B cell (primary cell): ENCODE data around the gene POMT1. TPM values are rescaled to one million over a fixed set of nuclear protein-coding genes. Genes with fewer than 3 reads are reported as not detected.

Source experiments
- ATAC-seq: fragments of 200-7000 bp; cut with Tn5 transposase; one replicate; pipeline ENCODE4 v1.10.0; 2021; ENCODE audit warnings: low read depth, mild to moderate bottlenecking, moderate number of reproducible peaks, moderate library complexity
- CTCF ChIA-PET: fragments of 350-600 bp; sonication (Branson Sonifier 250); formaldehyde crosslinking; loops from one replicate; lab custom pipeline; 2021; ENCODE audit warnings: antibody characterized with exemption, inconsistent platforms; lab: Charles Lee
- POLR2A ChIA-PET: fragments of 350-600 bp; sonication (Branson Sonifier 250); formaldehyde crosslinking; loops from one replicate; lab custom pipeline; 2021; ENCODE audit warnings: antibody characterized with exemption; lab: Charles Lee
- DNase-seq: peaks from one replicate; pipeline ENCODE4 v3.0.0; 2013
- H2AFZ ChIP-seq: 2 replicates; pipeline ENCODE4 v1.6.1; 2012; ENCODE audit warnings: mild to moderate bottlenecking, low read depth, low read length; ENCODE audit not compliant: insufficient read depth, poor library complexity, severe bottlenecking
- H3K27ac ChIP-seq, 2 donors: 1 replicate in 1 of 2; 2 replicates in 1 of 2; pipeline ENCODE4 v1.5.1; 2012 to 2013; ENCODE audit warnings: low read length in 2 of 2, mild to moderate bottlenecking in 2 of 2, moderate library complexity in 1 of 2
- H3K27me3 ChIP-seq, 4 experiments: fragments of 200-600 bp in 1 of 4; sonication (generic) in 1 of 4; replicated peaks in 1 of 4; 1 replicate in 2 of 4; 2 replicates in 2 of 4; pipeline versions ENCODE4 v1.6.1 to v1.7.0; 2013 to 2016; ENCODE audit warnings: low read length in 3 of 4, mild to moderate bottlenecking in 2 of 4, mixed read lengths in 1 of 4, moderate library complexity in 1 of 4; ENCODE audit not compliant: insufficient read depth in 4 of 4, control insufficient read depth in 3 of 4; ENCODE audit errors: control extremely low read depth in 1 of 4
- H3K36me3 ChIP-seq, 2 experiments: replicated peaks in 1 of 2; 1 replicate in 1 of 2; 2 replicates in 1 of 2; pipeline versions ENCODE4 v1.6.1 to v1.7.1; 2013; ENCODE audit warnings: low read length in 1 of 2; ENCODE audit not compliant: insufficient read depth in 2 of 2, control insufficient read depth in 1 of 2; ENCODE audit errors: control extremely low read depth in 1 of 2, extremely low read depth in 1 of 2
- H3K4me1 ChIP-seq, 2 donors: fragments of 200-600 bp in 1 of 2; sonication (generic) in 1 of 2; 1 replicate in 1 of 2; 2 replicates in 1 of 2; pipeline versions ENCODE4 v1.5.1 to v1.6.1; 2013 to 2017; ENCODE audit warnings: low read length in 2 of 2; ENCODE audit not compliant: control insufficient read depth in 2 of 2, insufficient read depth in 2 of 2
- H3K4me2 ChIP-seq: replicated peaks from 2 replicates; pipeline ENCODE3; 2012; ENCODE audit warnings: mild to moderate bottlenecking, low read depth, low read length; ENCODE audit not compliant: poor library complexity, severe bottlenecking
- H3K4me3 ChIP-seq, 5 experiments: fragments of 200-600 bp in 1 of 5; sonication (generic) in 1 of 5; 1 replicate in 3 of 5; 2 replicates in 2 of 5; pipeline versions ENCODE4 v1.5.1 to v1.7.0; 2011 to 2016; ENCODE audit warnings: low read length in 4 of 5, mild to moderate bottlenecking in 4 of 5, low read depth in 2 of 5, control low read depth in 1 of 5, moderate library complexity in 1 of 5; ENCODE audit not compliant: insufficient read depth in 1 of 5; ENCODE audit errors: control extremely low read depth in 1 of 5, extremely low read depth in 1 of 5
- H3K79me2 ChIP-seq: fragments of 200-600 bp; sonication (generic); one replicate; pipeline ENCODE4 v1.6.0; 2016; ENCODE audit warnings: low read length; ENCODE audit not compliant: control insufficient read depth, insufficient read depth
- H3K9ac ChIP-seq: fragments of 200-600 bp; sonication (generic); 2 replicates; pipeline ENCODE4 v1.6.1; 2017; ENCODE audit warnings: mild to moderate bottlenecking, low read length, moderate library complexity
- H3K9me3 ChIP-seq, 3 donors: one replicate each; pipeline versions ENCODE4 v1.6.1 to v1.7.1; 2013; ENCODE audit warnings: low read length in 2 of 3; ENCODE audit not compliant: control insufficient read depth in 2 of 3, insufficient read depth in 1 of 3; ENCODE audit errors: control extremely low read depth in 1 of 3
- H4K20me1 ChIP-seq: 2 replicates; pipeline ENCODE4 v1.6.0; 2012; ENCODE audit warnings: mild to moderate bottlenecking, low read length; ENCODE audit not compliant: insufficient read depth, control insufficient read depth, poor library complexity, severe bottlenecking
- H3K27ac Mint-ChIP-seq: one replicate; pipeline ENCODE4 v1.8.0; 2021; ENCODE audit warnings: mixed read lengths
- H3K27me3 Mint-ChIP-seq: one replicate; pipeline ENCODE4 v1.8.0; 2021; ENCODE audit warnings: mixed read lengths
- H3K4me1 Mint-ChIP-seq: one replicate; pipeline ENCODE4 v1.8.0; 2021; ENCODE audit warnings: mixed read lengths
- H3K4me3 Mint-ChIP-seq: one replicate; pipeline ENCODE4 v1.8.0; 2021; ENCODE audit warnings: mixed read lengths
- H3K9me3 Mint-ChIP-seq: one replicate; pipeline ENCODE4 v1.8.0; 2022; ENCODE audit warnings: mixed read lengths; ENCODE audit not compliant: insufficient read depth
- EZH2 ChIP-seq: IDR thresholded peaks from 2 replicates; pipeline ENCODE4 v1.6.1; 2012; ENCODE audit warnings: borderline replicate concordance, low read depth, mild to moderate bottlenecking, moderate library complexity, low read length; ENCODE audit not compliant: insufficient read depth, poor library complexity, severe bottlenecking
- WGBS: methylation state at CpG from one replicate; pipeline ENCODE4 v1.1.5; 2013; ENCODE audit warnings: missing lambda C conversion rate; ENCODE audit not compliant: insufficient coverage; 5-methylcytosine and 5-hydroxymethylcytosine counted together
- intact Hi-C: fragments of 100-400 bp; cut with micrococcal nuclease; formaldehyde crosslinking; loops from one replicate; pipeline ENCODE4 v1.10.0; 2022
- polyA plus RNA-seq: library from polyadenylated mRNA; depleted of rRNA; stranded (reverse); fragments of >200 nt; gene quantifications from 2 replicates; pipeline ENCODE4 v1.2.3, GENCODE V29; 2012
- total RNA-seq, 2 donors: library from RNA; stranded (reverse); fragments of 120-200 nt in 1 of 2; gene quantifications; 1 replicate in 1 of 2; 2 replicates in 1 of 2; pipeline versions ENCODE4 v1.2.3 to v1.2.4, GENCODE V29; 2013 to 2022
- TF ChIP-seq, protein P1 (sequence below): fragments of 200-600 bp; IDR thresholded peaks from one replicate; pipeline ENCODE4 v1.8.0; 2022; ENCODE audit warnings: antibody characterized with exemption, mild to moderate bottlenecking

Gene POMT1
- total and polyA plus RNA-seq, 2 donors (not counting 1 experiment from before 2014, with no cell fraction given) = 41.9 to 42.0 TPM

DNA sequence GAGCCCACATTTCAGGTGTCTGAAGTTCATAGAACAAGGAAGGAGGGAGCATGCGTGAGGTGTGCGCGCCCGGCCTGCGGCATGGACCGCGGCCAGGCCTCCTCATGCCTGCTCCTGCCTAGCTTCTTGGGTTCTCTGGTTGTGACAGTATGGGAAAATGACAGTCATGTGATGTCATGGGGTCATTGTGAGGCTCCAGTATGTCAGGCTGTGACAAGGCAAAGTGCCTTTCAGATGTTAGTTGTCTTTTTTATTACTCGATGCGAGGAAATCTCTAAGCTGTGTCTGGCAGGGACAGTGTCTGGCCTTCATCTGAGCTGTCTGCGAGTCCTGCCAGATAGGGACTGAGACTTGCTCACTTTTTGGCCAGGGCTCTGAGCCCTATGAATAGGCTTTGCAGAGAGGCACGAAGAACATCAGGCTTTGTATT lies 15.1 kb downstream of the POMT1 start:
- Histone ChIP-seq H3K4me3 (no peak overlapping the region), H3K27ac (no peak overlapping the region), H3K4me1 (peaks cover 0 to 17% of the 10 kb centered on the region in 2 donors), H3K27me3 (no peaks in the 10 kb centered on the region), H3K9me3 (peaks cover 0 to 21% (median 9%) of the 10 kb centered on the region in 3 donors), H3K9ac (no peak overlapping the region), H3K36me3 (peaks cover 0 to 72% of the 10 kb centered on the region in 2 experiments), H4K20me1 (no peaks in the 10 kb centered on the region), H3K4me2 (no peak overlapping the region), H3K79me2 (no peaks in the 10 kb centered on the region), H2AFZ (no peak overlapping the region)
- POLR2A ChIA-PET = interaction anchor here (0.7 kb wide), 1 partner anchor 9 kb away, joined by 3 read pairs; no protein-coding TSS in a partner anchor
- CTCF ChIA-PET = no interaction called here
- H3K4me1 Mint-ChIP-seq = peaks cover 5% of the 10 kb centered on the region
- TF ChIP-seq, protein P1, sequence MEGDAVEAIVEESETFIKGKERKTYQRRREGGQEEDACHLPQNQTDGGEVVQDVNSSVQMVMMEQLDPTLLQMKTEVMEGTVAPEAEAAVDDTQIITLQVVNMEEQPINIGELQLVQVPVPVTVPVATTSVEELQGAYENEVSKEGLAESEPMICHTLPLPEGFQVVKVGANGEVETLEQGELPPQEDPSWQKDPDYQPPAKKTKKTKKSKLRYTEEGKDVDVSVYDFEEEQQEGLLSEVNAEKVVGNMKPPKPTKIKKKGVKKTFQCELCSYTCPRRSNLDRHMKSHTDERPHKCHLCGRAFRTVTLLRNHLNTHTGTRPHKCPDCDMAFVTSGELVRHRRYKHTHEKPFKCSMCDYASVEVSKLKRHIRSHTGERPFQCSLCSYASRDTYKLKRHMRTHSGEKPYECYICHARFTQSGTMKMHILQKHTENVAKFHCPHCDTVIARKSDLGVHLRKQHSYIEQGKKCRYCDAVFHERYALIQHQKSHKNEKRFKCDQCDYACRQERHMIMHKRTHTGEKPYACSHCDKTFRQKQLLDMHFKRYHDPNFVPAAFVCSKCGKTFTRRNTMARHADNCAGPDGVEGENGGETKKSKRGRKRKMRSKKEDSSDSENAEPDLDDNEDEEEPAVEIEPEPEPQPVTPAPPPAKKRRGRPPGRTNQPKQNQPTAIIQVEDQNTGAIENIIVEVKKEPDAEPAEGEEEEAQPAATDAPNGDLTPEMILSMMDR = no peak
- no peak for TF ChIP-seq EZH2
- no peaks in the 10 kb centered on the region for H3K27me3 Mint-ChIP-seq
- no peaks in the 10 kb centered on the region for H3K9me3 Mint-ChIP-seq
- no peak overlapping the region for H3K27ac Mint-ChIP-seq
- no peak for DNase-seq
- no peak overlapping the region for H3K4me3 Mint-ChIP-seq
- ATAC-seq = no peak
- intact Hi-C loops = no loop called here
- WGBS = 96% methylated on average over 11 of the region's 11 CpGs

DNA sequence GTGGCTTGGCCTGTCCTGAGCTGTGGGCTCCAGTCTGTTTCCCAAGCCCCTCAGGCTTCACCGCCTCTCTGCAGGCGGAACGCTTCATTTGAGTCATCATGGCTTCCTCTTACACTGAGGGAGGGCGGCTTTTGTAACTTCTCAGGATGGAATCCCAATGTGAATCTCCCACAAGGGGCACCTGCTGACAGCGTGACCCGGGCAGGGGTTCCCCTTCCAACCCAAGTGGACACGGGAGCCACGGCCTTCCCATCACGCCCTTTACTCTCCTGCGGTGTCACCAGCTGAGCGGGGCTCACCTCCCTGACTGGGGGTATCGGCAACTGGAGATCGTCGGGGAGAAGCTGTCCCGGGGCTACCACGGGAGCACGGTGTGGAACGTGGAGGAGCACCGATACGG lies 15.8 kb downstream of the POMT1 start:
- Histone ChIP-seq H3K36me3 (peaks cover 0 to 73% of the 10 kb centered on the region in 2 experiments), H3K79me2 (no peaks in the 10 kb centered on the region), H3K9me3 (peaks cover 0 to 21% (median 9%) of the 10 kb centered on the region in 3 donors), H3K4me1 (peaks cover 0 to 10% of the 10 kb centered on the region in 2 donors), H3K27ac (no peak overlapping the region), H3K9ac (no peak overlapping the region), H3K4me2 (no peak overlapping the region), H4K20me1 (no peaks in the 10 kb centered on the region), H3K4me3 (no peak overlapping the region), H3K27me3 (no peaks in the 10 kb centered on the region), H2AFZ (no peak overlapping the region)
- TF ChIP-seq EZH2 = no peak
- TF ChIP-seq, protein P1 = no peak
- Mint-ChIP-seq H3K27ac (no peak overlapping the region), H3K4me1 (peaks cover 5% of the 10 kb centered on the region), H3K9me3 (no peaks in the 10 kb centered on the region), H3K4me3 (no peak overlapping the region), H3K27me3 (no peaks in the 10 kb centered on the region)
- CTCF ChIA-PET = no interaction called here
- DNase-seq (no peak), ATAC-seq (no peak)
- intact Hi-C loops = no loop called here
- POLR2A ChIA-PET = interaction anchor here (0.7 kb wide), 1 partner anchor 8 kb away, joined by 3 read pairs; no protein-coding TSS in a partner anchor
- 94% methylated on average over 17 of the region's 20 CpGs for WGBS
